PC-3 (cell line): ENCODE data around the gene GDF7. TPM values are rescaled to one million over a fixed set of nuclear protein-coding genes. Genes with fewer than 3 reads are reported as not detected.

Source experiments
- ATAC-seq: fragments of 200-7000 bp; cut with Tn5 transposase; 2 replicates; pipeline ENCODE4 v1.9.1; 2020; ENCODE audit warnings: mild to moderate bottlenecking, moderate library complexity
- BruUV-seq: library from RNA; stranded (reverse); fragments of 400-500 nt; replicated peaks from 2 replicates; lab custom pipeline; 2021; lab: Mats Ljungman, UMichigan
- CTCF ChIA-PET: fragments of 300-600 bp; sonication (Branson Sonifier 250); formaldehyde crosslinking; loops from one replicate; lab custom pipeline; 2022; ENCODE audit warnings: antibody characterized with exemption; lab: Charles Lee
- POLR2A ChIA-PET: fragments of 300-600 bp; sonication (Branson Sonifier 250); formaldehyde crosslinking; loops from one replicate; lab custom pipeline; 2022; ENCODE audit warnings: antibody characterized with exemption; ENCODE audit not compliant: unreplicated experiment; lab: Charles Lee
- DNase-seq: peaks from one replicate; pipeline ENCODE4 v3.0.0-alpha.2; 2015
- H2AFZ ChIP-seq: fragments of 300-600 bp; sonication (generic); 2 replicates; pipeline ENCODE4 v1.6.0; 2016; ENCODE audit warnings: antibody characterized with exemption, low read length
- H3F3A ChIP-seq: fragments of 300-600 bp; sonication (generic); one replicate; pipeline ENCODE4 v1.6.0; 2017; ENCODE audit warnings: antibody characterized with exemption, low read length, control low read depth, mild to moderate bottlenecking; ENCODE audit not compliant: unreplicated experiment
- H3K27ac ChIP-seq: fragments of 300-600 bp; sonication (generic); 2 replicates; pipeline ENCODE4 v1.5.1; 2016; ENCODE audit warnings: mild to moderate bottlenecking, low read length
- H3K27me3 ChIP-seq: fragments of 300-600 bp; sonication (generic); 2 replicates; pipeline ENCODE4 v1.6.1; 2016; ENCODE audit warnings: low read length, mixed read lengths
- H3K36me3 ChIP-seq: fragments of 300-600 bp; sonication (generic); 2 replicates; pipeline ENCODE4 v1.6.1; 2016; ENCODE audit warnings: low read depth, mixed run types, low read length, mixed read lengths
- H3K4me1 ChIP-seq: fragments of 300-600 bp; sonication (generic); 2 replicates; pipeline ENCODE4 v1.5.1; 2016; ENCODE audit warnings: low read length; ENCODE audit not compliant: insufficient read depth
- H3K4me2 ChIP-seq: fragments of 300-600 bp; sonication (generic); 2 replicates; pipeline ENCODE4 v1.6.0; 2016; ENCODE audit warnings: low read length
- H3K4me3 ChIP-seq: fragments of 300-600 bp; sonication (generic); 2 replicates; pipeline ENCODE4 v1.5.1; 2016; ENCODE audit warnings: mild to moderate bottlenecking, low read length, mixed read lengths
- H3K79me2 ChIP-seq: fragments of 300-600 bp; sonication (generic); 2 replicates; pipeline ENCODE4 v1.6.1; 2017; ENCODE audit warnings: low read length, mixed read lengths
- H3K9ac ChIP-seq: fragments of 300-600 bp; sonication (generic); 2 replicates; pipeline ENCODE4 v1.6.0; 2016; ENCODE audit warnings: mild to moderate bottlenecking, low read length
- H3K9me2 ChIP-seq: fragments of 300-600 bp; sonication (generic); replicated peaks from 2 replicates; pipeline ENCODE4 v1.6.1; 2016; ENCODE audit warnings: mixed run types, low read length, mixed read lengths
- H3K9me3 ChIP-seq: fragments of 300-600 bp; sonication (generic); 2 replicates; pipeline ENCODE4 v1.6.1; 2016; ENCODE audit warnings: low read length, mixed read lengths
- H4K20me1 ChIP-seq: fragments of 300-600 bp; sonication (generic); 2 replicates; pipeline ENCODE4 v1.6.1; 2016; ENCODE audit warnings: low read length, mixed read lengths
- CTCF ChIP-seq: fragments of 300-600 bp; sonication (generic); conservative IDR thresholded peaks from 2 replicates; pipeline ENCODE4 v1.5.1; 2017; ENCODE audit warnings: antibody characterized with exemption, low read depth, mild to moderate bottlenecking, low read length
- EZH2 ChIP-seq: fragments of 300-600 bp; sonication (generic); IDR thresholded peaks from one replicate; pipeline ENCODE4 v1.6.1; 2017; ENCODE audit warnings: antibody characterized with exemption, mild to moderate bottlenecking, low read length; ENCODE audit not compliant: unreplicated experiment
- EZH2phosphoT487 ChIP-seq: fragments of 300-600 bp; sonication (generic); IDR thresholded peaks from 2 replicates; pipeline ENCODE4 v1.6.1; 2018; ENCODE audit warnings: mild to moderate bottlenecking, antibody characterized with exemption, low read length, borderline replicate concordance
- intact Hi-C: fragments of 100-400 bp; cut with micrococcal nuclease; formaldehyde crosslinking; loops from 2 replicates; pipeline ENCODE4 v1.9.0; 2023
- total RNA-seq: library from RNA; depleted of rRNA; stranded (reverse); fragments of >200 nt; gene quantifications from 2 replicates; pipeline ENCODE4 v1.2.3, GENCODE V29; 2014

GDF7 gene
- total RNA-seq, 1 experiment from 2014 or later: 0.04 TPM

GRCh38 chr2:20704886-20705285, 37.9 kb downstream of the GDF7 start:
- CTCF ChIA-PET: no interaction called here
- ATAC-seq (no peak; the same call in 1 of the 2 replicates), DNase-seq (no peak)
- TF ChIP-seq CTCF (no peak), EZH2phosphoT487 (no peak), EZH2 (no peak)
- Histone ChIP-seq H2AFZ (no peak overlapping the region), H3K4me2 (no peak overlapping the region), H3K9me2 (no peaks in the 10 kb centered on the region), H3K27me3 (peaks cover 64% of the 10 kb centered on the region), H3K27ac (no peak overlapping the region), H3F3A (no peaks in the 10 kb centered on the region), H3K4me1 (no peaks in the 10 kb centered on the region), H3K4me3 (no peak overlapping the region), H3K36me3 (no peaks in the 10 kb centered on the region), H3K9me3 (no peaks in the 10 kb centered on the region), H3K9ac (no peak overlapping the region), H3K79me2 (no peaks in the 10 kb centered on the region), H4K20me1 (no peaks in the 10 kb centered on the region)
- intact Hi-C loops: no loop called here
- POLR2A ChIA-PET: no interaction called here
- BruUV-seq: no TSS peak

GRCh38 chr2:20706217-20706616, 39.3 kb downstream of the GDF7 start:
- POLR2A ChIA-PET: interaction anchor here (0.7 kb wide), 1 partner anchor 260 kb away, joined by 4 read pairs; the partner anchor contains the start of gene RHOB
- Histone ChIP-seq H3K36me3 (no peaks in the 10 kb centered on the region), H3K4me3 (no peak overlapping the region), H3K27me3 (peaks cover 54% of the 10 kb centered on the region), H4K20me1 (no peaks in the 10 kb centered on the region), H2AFZ (no peak overlapping the region), H3K4me2 (no peak overlapping the region), H3K9ac (no peak overlapping the region), H3K27ac (no peak overlapping the region), H3K9me2 (no peaks in the 10 kb centered on the region), H3K9me3 (no peaks in the 10 kb centered on the region), H3K4me1 (no peaks in the 10 kb centered on the region), H3F3A (no peaks in the 10 kb centered on the region), H3K79me2 (no peaks in the 10 kb centered on the region)
- no TSS peak for BruUV-seq
- no peak for TF ChIP-seq EZH2phosphoT487
- no peak for TF ChIP-seq CTCF
- no peak for TF ChIP-seq EZH2
- intact Hi-C loops: no loop called here
- CTCF ChIA-PET: no interaction called here
- DNase-seq (no peak), ATAC-seq (no peak)

GRCh38 chr2:20706786-20707185, 39.8 kb downstream of the GDF7 start:
- H3K9me2 ChIP-seq: no peaks in the 10 kb centered on the region
- no peak for TF ChIP-seq CTCF
- no peak for TF ChIP-seq EZH2phosphoT487
- TF ChIP-seq EZH2: no peak
- no peaks in the 10 kb centered on the region for H3F3A ChIP-seq
- H3K4me2 ChIP-seq: no peak overlapping the region
- intact Hi-C loops: no loop called here
- H3K9me3 ChIP-seq: no peaks in the 10 kb centered on the region
- no TSS peak for BruUV-seq
- no peak overlapping the region for H3K27ac ChIP-seq
- H4K20me1 ChIP-seq: no peaks in the 10 kb centered on the region
- ChIA-PET CTCF (no interaction called here), POLR2A (interaction anchor here (0.7 kb wide), 1 partner anchor 260 kb away, joined by 4 read pairs; the partner anchor contains the start of gene RHOB)
- no peak overlapping the region for H3K4me3 ChIP-seq
- H3K79me2 ChIP-seq: no peaks in the 10 kb centered on the region
- peaks cover 48% of the 10 kb centered on the region for H3K27me3 ChIP-seq
- H3K9ac ChIP-seq: no peak overlapping the region
- DNase-seq: no peak
- no peaks in the 10 kb centered on the region for H3K36me3 ChIP-seq
- H2AFZ ChIP-seq: no peak overlapping the region
- no peak for ATAC-seq
- H3K4me1 ChIP-seq: no peaks in the 10 kb centered on the region
